ENCODE measurements around the gene ATAD3B.

DNA sequence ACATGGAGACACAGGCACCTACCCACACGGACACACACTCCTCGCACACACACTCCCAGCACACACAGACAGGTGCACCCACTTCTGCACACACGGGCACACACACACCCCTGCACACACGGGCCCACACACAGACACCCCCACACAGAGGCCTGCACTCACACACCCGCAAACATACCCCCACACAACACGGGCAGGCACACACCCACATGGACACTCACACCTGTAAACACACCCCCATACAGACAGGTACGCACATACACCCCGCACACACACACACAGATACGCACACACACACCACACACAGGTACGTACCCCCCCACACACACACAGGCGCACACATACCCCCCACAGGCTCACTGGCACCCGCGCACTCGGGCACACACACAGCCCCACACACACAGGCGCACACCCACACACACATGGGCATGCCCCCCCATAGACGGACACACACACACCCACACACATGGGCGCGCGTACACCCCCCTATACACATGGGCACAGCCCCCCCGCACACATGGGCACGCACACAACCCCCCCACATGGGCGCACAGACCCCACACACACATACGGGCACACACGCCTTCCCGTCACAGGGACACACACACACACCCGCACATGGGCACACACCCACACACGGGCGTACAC lies 46.5 kb downstream of the ATAD3B start:
- TF ChIP-seq EZH2 (IDR thresholded peaks at IDR 0.05; ENCODE audit: borderline replicate concordance, insufficient read depth, low read length, poor library complexity, severe bottlenecking), result no peak
- TF ChIP-seq, protein P1, sequence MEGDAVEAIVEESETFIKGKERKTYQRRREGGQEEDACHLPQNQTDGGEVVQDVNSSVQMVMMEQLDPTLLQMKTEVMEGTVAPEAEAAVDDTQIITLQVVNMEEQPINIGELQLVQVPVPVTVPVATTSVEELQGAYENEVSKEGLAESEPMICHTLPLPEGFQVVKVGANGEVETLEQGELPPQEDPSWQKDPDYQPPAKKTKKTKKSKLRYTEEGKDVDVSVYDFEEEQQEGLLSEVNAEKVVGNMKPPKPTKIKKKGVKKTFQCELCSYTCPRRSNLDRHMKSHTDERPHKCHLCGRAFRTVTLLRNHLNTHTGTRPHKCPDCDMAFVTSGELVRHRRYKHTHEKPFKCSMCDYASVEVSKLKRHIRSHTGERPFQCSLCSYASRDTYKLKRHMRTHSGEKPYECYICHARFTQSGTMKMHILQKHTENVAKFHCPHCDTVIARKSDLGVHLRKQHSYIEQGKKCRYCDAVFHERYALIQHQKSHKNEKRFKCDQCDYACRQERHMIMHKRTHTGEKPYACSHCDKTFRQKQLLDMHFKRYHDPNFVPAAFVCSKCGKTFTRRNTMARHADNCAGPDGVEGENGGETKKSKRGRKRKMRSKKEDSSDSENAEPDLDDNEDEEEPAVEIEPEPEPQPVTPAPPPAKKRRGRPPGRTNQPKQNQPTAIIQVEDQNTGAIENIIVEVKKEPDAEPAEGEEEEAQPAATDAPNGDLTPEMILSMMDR (IDR thresholded peaks at IDR 0.05; ENCODE audit: poor library complexity, severe bottlenecking), result no peak
- no peak for TF ChIP-seq POLR2AphosphoS5 (IDR thresholded peaks at IDR 0.05)
- no peak for TF ChIP-seq EP300 (conservative IDR thresholded peaks at IDR 0.05; ENCODE audit: poor library complexity, severe bottlenecking)
- TF ChIP-seq, protein P2, sequence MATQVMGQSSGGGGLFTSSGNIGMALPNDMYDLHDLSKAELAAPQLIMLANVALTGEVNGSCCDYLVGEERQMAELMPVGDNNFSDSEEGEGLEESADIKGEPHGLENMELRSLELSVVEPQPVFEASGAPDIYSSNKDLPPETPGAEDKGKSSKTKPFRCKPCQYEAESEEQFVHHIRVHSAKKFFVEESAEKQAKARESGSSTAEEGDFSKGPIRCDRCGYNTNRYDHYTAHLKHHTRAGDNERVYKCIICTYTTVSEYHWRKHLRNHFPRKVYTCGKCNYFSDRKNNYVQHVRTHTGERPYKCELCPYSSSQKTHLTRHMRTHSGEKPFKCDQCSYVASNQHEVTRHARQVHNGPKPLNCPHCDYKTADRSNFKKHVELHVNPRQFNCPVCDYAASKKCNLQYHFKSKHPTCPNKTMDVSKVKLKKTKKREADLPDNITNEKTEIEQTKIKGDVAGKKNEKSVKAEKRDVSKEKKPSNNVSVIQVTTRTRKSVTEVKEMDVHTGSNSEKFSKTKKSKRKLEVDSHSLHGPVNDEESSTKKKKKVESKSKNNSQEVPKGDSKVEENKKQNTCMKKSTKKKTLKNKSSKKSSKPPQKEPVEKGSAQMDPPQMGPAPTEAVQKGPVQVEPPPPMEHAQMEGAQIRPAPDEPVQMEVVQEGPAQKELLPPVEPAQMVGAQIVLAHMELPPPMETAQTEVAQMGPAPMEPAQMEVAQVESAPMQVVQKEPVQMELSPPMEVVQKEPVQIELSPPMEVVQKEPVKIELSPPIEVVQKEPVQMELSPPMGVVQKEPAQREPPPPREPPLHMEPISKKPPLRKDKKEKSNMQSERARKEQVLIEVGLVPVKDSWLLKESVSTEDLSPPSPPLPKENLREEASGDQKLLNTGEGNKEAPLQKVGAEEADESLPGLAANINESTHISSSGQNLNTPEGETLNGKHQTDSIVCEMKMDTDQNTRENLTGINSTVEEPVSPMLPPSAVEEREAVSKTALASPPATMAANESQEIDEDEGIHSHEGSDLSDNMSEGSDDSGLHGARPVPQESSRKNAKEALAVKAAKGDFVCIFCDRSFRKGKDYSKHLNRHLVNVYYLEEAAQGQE (IDR thresholded peaks at IDR 0.05; ENCODE audit: borderline replicate concordance), result no peak
